ENCODE measurements around the gene CD300A. TPM values are rescaled to one million over a fixed set of nuclear protein-coding genes. Genes with fewer than 3 reads are reported as not detected.
A peak's percentile ranks its signal among the peaks of the same experiment; 100 is the strongest.

CD300A gene
- total RNA-seq, 2 donors from 2014 or later = not detected

DNA sequence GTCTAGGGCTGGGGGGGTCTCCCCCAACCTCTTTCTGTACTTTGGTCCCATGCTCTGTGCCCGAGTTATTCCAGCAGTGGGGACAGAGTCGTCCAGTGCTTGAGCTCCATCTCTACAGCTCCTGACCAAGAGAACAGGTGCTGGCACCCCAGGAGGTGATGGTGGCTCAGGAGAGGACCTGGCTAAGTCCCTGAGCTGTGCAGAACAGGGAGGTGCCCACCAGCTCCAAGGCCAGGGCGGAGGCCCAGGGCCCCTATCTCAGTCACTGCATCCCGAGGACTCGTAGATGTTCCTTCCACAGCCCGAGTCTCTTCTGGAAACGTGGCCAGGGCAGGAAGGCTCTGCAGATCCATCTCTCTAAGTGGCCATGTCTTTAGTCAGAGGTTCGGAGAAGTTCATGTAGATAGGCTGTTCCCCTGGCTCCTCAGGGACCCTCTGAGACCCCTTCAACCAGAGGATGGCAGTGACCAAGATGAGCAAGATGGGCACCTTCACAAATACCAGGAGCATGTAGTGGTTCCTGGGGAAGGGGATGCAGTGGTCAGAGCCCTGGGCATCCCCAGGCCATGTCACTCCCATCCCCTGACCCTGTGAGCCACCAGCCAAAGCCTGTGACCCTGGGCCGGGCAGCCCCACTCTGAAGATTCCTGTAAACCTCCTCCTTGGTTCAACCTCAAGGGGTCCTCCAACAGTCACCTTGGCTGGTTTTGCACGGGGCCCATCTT, 56.1 kb downstream of the CD300A start:
- Mint-ChIP-seq H3K27ac (no peak overlapping the region), H3K4me3 (no peak overlapping the region), H3K27me3 (ENCODE audit: insufficient read depth) (peaks cover 34% of the 10 kb centered on the region), H3K4me1 (no peaks in the 10 kb centered on the region), H3K36me3 (ENCODE audit: low read depth) (no peaks in the 10 kb centered on the region), H3K9me3 (peaks cover 11% of the 10 kb centered on the region)
- DNase-seq = no peak
- H3K4me1 ChIP-seq (ENCODE audit: control insufficient read depth, insufficient read depth, low read length) = no peaks in the 10 kb centered on the region
- TF ChIP-seq, protein P1, sequence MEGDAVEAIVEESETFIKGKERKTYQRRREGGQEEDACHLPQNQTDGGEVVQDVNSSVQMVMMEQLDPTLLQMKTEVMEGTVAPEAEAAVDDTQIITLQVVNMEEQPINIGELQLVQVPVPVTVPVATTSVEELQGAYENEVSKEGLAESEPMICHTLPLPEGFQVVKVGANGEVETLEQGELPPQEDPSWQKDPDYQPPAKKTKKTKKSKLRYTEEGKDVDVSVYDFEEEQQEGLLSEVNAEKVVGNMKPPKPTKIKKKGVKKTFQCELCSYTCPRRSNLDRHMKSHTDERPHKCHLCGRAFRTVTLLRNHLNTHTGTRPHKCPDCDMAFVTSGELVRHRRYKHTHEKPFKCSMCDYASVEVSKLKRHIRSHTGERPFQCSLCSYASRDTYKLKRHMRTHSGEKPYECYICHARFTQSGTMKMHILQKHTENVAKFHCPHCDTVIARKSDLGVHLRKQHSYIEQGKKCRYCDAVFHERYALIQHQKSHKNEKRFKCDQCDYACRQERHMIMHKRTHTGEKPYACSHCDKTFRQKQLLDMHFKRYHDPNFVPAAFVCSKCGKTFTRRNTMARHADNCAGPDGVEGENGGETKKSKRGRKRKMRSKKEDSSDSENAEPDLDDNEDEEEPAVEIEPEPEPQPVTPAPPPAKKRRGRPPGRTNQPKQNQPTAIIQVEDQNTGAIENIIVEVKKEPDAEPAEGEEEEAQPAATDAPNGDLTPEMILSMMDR (conservative IDR thresholded peaks at IDR 0.05) = no peak
- H3K9me3 ChIP-seq (ENCODE audit: control insufficient read depth, low read length) = no peaks in the 10 kb centered on the region
- no peak overlapping the region for H3K9ac ChIP-seq (ENCODE audit: extremely low read depth, low read length, poor library complexity, severe bottlenecking)
- H3K27me3 ChIP-seq (ENCODE audit: control insufficient read depth, insufficient read depth, low read length, poor library complexity, severe bottlenecking) = peaks cover 5% of the 10 kb centered on the region
- no peaks in the 10 kb centered on the region for H3K36me3 ChIP-seq (ENCODE audit: control insufficient read depth, insufficient read depth, low read length)
- no peak overlapping the region for H3K4me3 ChIP-seq (ENCODE audit: low read length)
- no peak overlapping the region for H3K27ac ChIP-seq (ENCODE audit: low read depth, low read length)
- 80% methylated on average over 9 to 10 of the region's 10 CpGs for WGBS, 2 experiments (ENCODE audit: insufficient coverage in 1 of 2, insufficient read length in 1 of 2)

DNA sequence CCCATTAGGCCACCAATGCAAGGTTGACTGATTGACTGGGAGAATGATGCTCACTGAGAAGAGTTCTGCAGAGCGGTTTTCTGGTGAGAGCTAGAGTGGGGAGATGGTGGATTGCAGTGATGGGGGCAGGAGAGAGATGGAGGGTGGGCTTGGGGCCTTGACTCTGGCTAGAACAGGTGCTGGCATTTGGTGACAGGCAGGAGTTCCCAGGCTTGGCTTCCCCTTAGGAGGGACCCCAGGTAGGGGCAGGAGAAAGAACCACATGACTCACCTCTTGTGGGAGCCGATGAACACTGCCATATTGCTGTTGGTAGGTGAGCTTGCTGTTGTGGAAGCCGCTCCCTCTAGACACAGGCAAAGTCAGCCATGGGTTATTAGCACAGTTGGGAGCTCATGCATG, 56.9 kb downstream of the CD300A start:
- no peaks in the 10 kb centered on the region for H3K4me1 Mint-ChIP-seq
- DNase-seq = no peak
- WGBS, 2 experiments (ENCODE audit: insufficient coverage in 1 of 2, insufficient read length in 1 of 2) = 91 to 92% methylated on average over 2 to 3 of the region's 3 CpGs
- Histone ChIP-seq H3K27ac (ENCODE audit: low read depth, low read length) (no peak overlapping the region), H3K36me3 (ENCODE audit: control insufficient read depth, insufficient read depth, low read length) (no peaks in the 10 kb centered on the region), H3K9ac (ENCODE audit: extremely low read depth, low read length, poor library complexity, severe bottlenecking) (no peak overlapping the region), H3K9me3 (ENCODE audit: control insufficient read depth, low read length) (no peaks in the 10 kb centered on the region), H3K4me3 (ENCODE audit: low read length) (no peak overlapping the region), H3K27me3 (ENCODE audit: control insufficient read depth, insufficient read depth, low read length, poor library complexity, severe bottlenecking) (peaks cover 5% of the 10 kb centered on the region), H3K4me1 (ENCODE audit: control insufficient read depth, insufficient read depth, low read length) (no peaks in the 10 kb centered on the region)
- H3K4me3 Mint-ChIP-seq = no peak overlapping the region
- TF ChIP-seq, protein P1 (conservative IDR thresholded peaks at IDR 0.05) = no peak
- H3K27ac Mint-ChIP-seq = no peak overlapping the region
- no peaks in the 10 kb centered on the region for H3K36me3 Mint-ChIP-seq (ENCODE audit: low read depth)
- H3K27me3 Mint-ChIP-seq (ENCODE audit: insufficient read depth) = peaks cover 34% of the 10 kb centered on the region
- H3K9me3 Mint-ChIP-seq = peaks cover 11% of the 10 kb centered on the region

DNA sequence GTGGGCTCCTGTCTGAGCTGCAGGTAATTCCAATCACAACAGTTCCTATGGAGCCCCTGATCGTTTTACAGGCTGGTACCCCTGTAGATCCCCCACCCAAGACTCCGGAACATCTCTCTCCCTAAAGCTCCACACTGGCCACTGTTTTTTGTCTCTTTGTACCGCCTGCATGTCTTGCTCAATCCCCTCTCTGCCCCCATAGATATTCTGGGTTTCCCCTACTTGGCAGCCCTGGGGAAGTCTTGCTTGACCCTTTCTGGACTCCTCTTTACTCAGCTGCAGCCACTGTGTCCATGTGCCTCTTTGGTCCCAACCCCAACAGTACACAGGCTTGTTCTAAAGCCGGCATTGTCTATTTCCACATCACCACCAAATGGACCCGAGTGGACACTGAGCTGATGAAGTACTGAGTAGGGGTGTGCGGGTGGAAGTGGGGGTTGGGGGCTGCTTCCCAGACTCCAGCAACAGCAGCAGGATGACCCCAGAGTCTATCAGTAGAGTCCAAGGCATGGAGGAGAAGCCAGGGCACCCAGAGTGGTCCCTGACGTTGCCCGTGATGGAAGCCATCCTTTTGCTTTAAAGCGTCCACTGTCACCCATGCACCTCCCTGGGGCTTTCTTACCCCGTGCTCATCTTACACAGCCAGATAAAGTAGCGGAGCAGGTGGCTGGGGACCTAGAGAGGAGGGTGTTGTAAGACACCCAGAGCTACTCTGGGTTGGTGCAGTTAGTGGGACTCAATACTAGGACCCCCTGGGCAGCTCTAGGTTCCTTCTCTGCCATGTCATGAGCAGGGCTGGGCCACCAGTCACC, 58.4 kb downstream of the CD300A start:
- H3K27me3 ChIP-seq (ENCODE audit: control insufficient read depth, insufficient read depth, low read length, poor library complexity, severe bottlenecking) = peaks cover 5% of the 10 kb centered on the region
- no peak overlapping the region for H3K27ac Mint-ChIP-seq
- no peaks in the 10 kb centered on the region for H3K36me3 ChIP-seq (ENCODE audit: control insufficient read depth, insufficient read depth, low read length)
- H3K36me3 Mint-ChIP-seq (ENCODE audit: low read depth) = no peaks in the 10 kb centered on the region
- WGBS, 2 experiments (ENCODE audit: insufficient coverage in 1 of 2, insufficient read length in 1 of 2) = 83 to 90% methylated on average over 6 to 11 of the region's 11 CpGs
- no peak overlapping the region for H3K27ac ChIP-seq (ENCODE audit: low read depth, low read length)
- peaks cover 8% of the 10 kb centered on the region for H3K9me3 Mint-ChIP-seq
- no peak overlapping the region for H3K4me3 Mint-ChIP-seq
- no peaks in the 10 kb centered on the region for H3K9me3 ChIP-seq (ENCODE audit: control insufficient read depth, low read length)
- H3K4me1 Mint-ChIP-seq = no peaks in the 10 kb centered on the region
- H3K9ac ChIP-seq (ENCODE audit: extremely low read depth, low read length, poor library complexity, severe bottlenecking) = no peak overlapping the region
- DNase-seq = peak; percentile 23
- TF ChIP-seq, protein P1 (conservative IDR thresholded peaks at IDR 0.05) = no peak
- H3K4me3 ChIP-seq (ENCODE audit: low read length) = no peak overlapping the region
- H3K27me3 Mint-ChIP-seq (ENCODE audit: insufficient read depth) = peaks cover 39% of the 10 kb centered on the region
- H3K4me1 ChIP-seq (ENCODE audit: control insufficient read depth, insufficient read depth, low read length) = no peaks in the 10 kb centered on the region

Measured in endodermal cell (in vitro differentiated cells).